HepG2 (cell line): ENCODE data around the gene CAMK1D. TPM values are rescaled to one million over a fixed set of nuclear protein-coding genes. Genes with fewer than 3 reads are reported as not detected.

Experiments used
- ATAC-seq: fragments of 200-7000 bp; cut with Tn5 transposase; 3 replicates; pipeline ENCODE4 v1.9.1; 2020; ENCODE audit warnings: mild to moderate bottlenecking, moderate library complexity
- BruUV-seq: library from RNA; stranded (reverse); fragments of 400-500 nt; replicated peaks from 2 replicates; lab custom pipeline; 2021; lab: Mats Ljungman, UMichigan
- CTCF ChIA-PET: fragments of 300-600 bp; formaldehyde crosslinking; extraction: SDS; loops from one replicate; lab custom pipeline; 2021; ENCODE audit warnings: low total read pairs, inconsistent platforms, low intra/inter-chr PET ratio; lab: Yijun Ruan, JAX
- POLR2A ChIA-PET: fragments of 350-600 bp; sonication (Branson Sonifier 250); formaldehyde crosslinking; loops from one replicate; lab custom pipeline; 2020; ENCODE audit warnings: antibody characterized with exemption, inconsistent platforms; lab: Yijun Ruan, JAX
- DNase-seq: peaks from one replicate; pipeline ENCODE4 v3.0.0-alpha.2; 2015; ENCODE audit warnings: low spot score
- FAIRE-seq: peaks from 3 replicates; lab custom pipeline; 2011; peaks lifted over from hg19 to GRCh38; lab: Jason Lieb, UNC
- H2AFZ ChIP-seq: one replicate; pipeline ENCODE4 v1.6.1; 2011; ENCODE audit warnings: low read length, inconsistent platforms
- H3K27ac ChIP-seq: fragments of 300-600 bp; 3 replicates; pipeline ENCODE4 v1.8.0; 2011; ENCODE audit warnings: mixed run types, mild to moderate bottlenecking, mixed read lengths, low read length, inconsistent platforms; ENCODE audit not compliant: insufficient read depth; ENCODE audit errors: extremely low read length
- H3K27me3 ChIP-seq, 2 experiments: fragments of 200-600 bp in 1 of 2; 2 replicates in 1 of 2; 3 replicates in 1 of 2; pipeline versions ENCODE4 v1.6.0 to v1.8.0; 2011; ENCODE audit warnings: low read length in 2 of 2, mild to moderate bottlenecking in 2 of 2, moderate library complexity in 2 of 2, inconsistent platforms in 1 of 2; ENCODE audit not compliant: insufficient read depth in 2 of 2, control insufficient read depth in 1 of 2
- H3K36me3 ChIP-seq, 2 experiments: fragments of 200-600 bp in 1 of 2; replicated peaks in 1 of 2; 2 replicates in 1 of 2; 3 replicates in 1 of 2; pipeline versions ENCODE4 v1.5.1 to v1.8.0; 2011; ENCODE audit warnings: low read length in 2 of 2, inconsistent platforms in 1 of 2; ENCODE audit not compliant: insufficient read depth in 2 of 2, control insufficient read depth in 1 of 2
- H3K4me1 ChIP-seq: 2 replicates; pipeline ENCODE4 v1.5.1; 2012; ENCODE audit warnings: low read length, inconsistent platforms; ENCODE audit not compliant: insufficient read depth
- H3K4me2 ChIP-seq: 2 replicates; pipeline ENCODE4 v1.6.0; 2011; ENCODE audit warnings: low read depth, low read length, inconsistent platforms
- H3K4me3 ChIP-seq, 3 experiments: fragments of 200-600 bp in 1 of 3; sonication (generic), shearing (Covaris generic) in 1 of 3; replicated peaks in 1 of 3; 2 replicates each; pipeline ENCODE4 v1.5.1; 2011 to 2016; ENCODE audit warnings: low read length in 3 of 3, inconsistent platforms in 2 of 3, low read depth in 2 of 3, mild to moderate bottlenecking in 2 of 3, control low read depth in 1 of 3, mixed read lengths in 1 of 3; ENCODE audit not compliant: insufficient read depth in 1 of 3
- H3K79me2 ChIP-seq: one replicate; pipeline ENCODE4 v1.6.1; 2011; ENCODE audit warnings: low read length, inconsistent platforms; ENCODE audit not compliant: insufficient read depth
- H3K9ac ChIP-seq: 2 replicates; pipeline ENCODE4 v1.6.0; 2011; ENCODE audit warnings: mild to moderate bottlenecking, low read depth, low read length, inconsistent platforms; ENCODE audit not compliant: insufficient read depth
- H3K9me3 ChIP-seq: 2 replicates; pipeline ENCODE4 v1.5.1; 2012; ENCODE audit warnings: mild to moderate bottlenecking, low read length
- H4K20me1 ChIP-seq: 2 replicates; pipeline ENCODE4 v1.6.0; 2011; ENCODE audit warnings: inconsistent platforms, mild to moderate bottlenecking, low read length, moderate library complexity; ENCODE audit not compliant: insufficient read depth
- AGO2 ChIP-seq: fragments of 200-400 bp; formaldehyde crosslinking; optimal IDR thresholded peaks from 2 replicates; pipeline ENCODE3; 2017; ENCODE audit warnings: mild to moderate bottlenecking, low read depth, low read length, moderate library complexity
- CBFB ChIP-seq: sonication (generic); formaldehyde crosslinking; IDR thresholded peaks from 2 replicates; pipeline ENCODE4 v1.4.0; 2020; ENCODE audit warnings: missing genetic modification reagents
- CEBPG ChIP-seq: IDR thresholded peaks from 2 replicates; pipeline ENCODE4 v1.6.1; 2016
- ELF4 ChIP-seq: sonication (generic); formaldehyde crosslinking; IDR thresholded peaks from 2 replicates; pipeline ENCODE4 v1.5.0; 2020; ENCODE audit warnings: missing genetic modification reagents, mild to moderate bottlenecking, moderate library complexity, borderline replicate concordance
- KLF13 ChIP-seq: sonication (generic); formaldehyde crosslinking; IDR thresholded peaks from 2 replicates; pipeline ENCODE4 v1.4.0; 2020; ENCODE audit warnings: mild to moderate bottlenecking, missing genetic modification reagents
- ZFAT ChIP-seq: sonication (generic); formaldehyde crosslinking; conservative IDR thresholded peaks from 2 replicates; pipeline ENCODE4 v1.8.1; 2023; ENCODE audit warnings: missing genetic modification reagents, inconsistent platforms
- ZNF790 ChIP-seq: sonication (generic); formaldehyde crosslinking; IDR thresholded peaks from 2 replicates; pipeline ENCODE4 v1.8.0; 2022; ENCODE audit warnings: missing genetic modification reagents, mild to moderate bottlenecking, borderline replicate concordance
- WGBS: methylation state at CpG from one replicate; pipeline ENCODE4 v1.1.6; 2017; ENCODE audit warnings: low lambda C conversion rate; 5-methylcytosine and 5-hydroxymethylcytosine counted together
- in situ Hi-C: cut with HindIII; loops from 2 replicates; pipeline ENCODE4 v1.10.0; 2017; ENCODE audit warnings: low pct_unique_long_range_greater_than_20kb; ENCODE audit not compliant: extremely low pct_ligation_motif_present
- intact Hi-C: fragments of 100-400 bp; cut with micrococcal nuclease; formaldehyde crosslinking; loops from one replicate; pipeline ENCODE4 v1.10.0; 2022; ENCODE audit not compliant: unreplicated experiment
- polyA plus RNA-seq, 8 experiments: library from polyadenylated mRNA; depleted of rRNA in 3 of 8; stranded (reverse) in 7 of 8; unstranded in 1 of 8; fragments of >200 nt; fragmentation: Illumina TruSeq in 4 of 8; extraction: Trizol in 4 of 8; gene quantifications; 2 replicates each; pipeline versions ENCODE4 v1.2.1 to v1.2.3, GENCODE V29; 2011 to 2016; ENCODE audit warnings: low read depth in 4 of 8, missing spikeins in 1 of 8, mixed read lengths in 1 of 8; ENCODE audit not compliant: insufficient read depth in 1 of 8
- total RNA-seq, 5 experiments: library from RNA; depleted of rRNA; stranded (reverse); fragments of >200 nt; fragmentation: Illumina TruSeq; extraction: Trizol; gene quantifications; 2 replicates each; pipeline ENCODE4 v1.2.3, GENCODE V29; 2016; ENCODE audit warnings: low read depth in 1 of 5

The CAMK1D gene
- total and polyA plus RNA-seq, 2 of the 13 experiments (the other 11 are each of a cell fraction or from before 2014, with no cell fraction given): under 0.01 TPM; not detected in 1

DNA sequence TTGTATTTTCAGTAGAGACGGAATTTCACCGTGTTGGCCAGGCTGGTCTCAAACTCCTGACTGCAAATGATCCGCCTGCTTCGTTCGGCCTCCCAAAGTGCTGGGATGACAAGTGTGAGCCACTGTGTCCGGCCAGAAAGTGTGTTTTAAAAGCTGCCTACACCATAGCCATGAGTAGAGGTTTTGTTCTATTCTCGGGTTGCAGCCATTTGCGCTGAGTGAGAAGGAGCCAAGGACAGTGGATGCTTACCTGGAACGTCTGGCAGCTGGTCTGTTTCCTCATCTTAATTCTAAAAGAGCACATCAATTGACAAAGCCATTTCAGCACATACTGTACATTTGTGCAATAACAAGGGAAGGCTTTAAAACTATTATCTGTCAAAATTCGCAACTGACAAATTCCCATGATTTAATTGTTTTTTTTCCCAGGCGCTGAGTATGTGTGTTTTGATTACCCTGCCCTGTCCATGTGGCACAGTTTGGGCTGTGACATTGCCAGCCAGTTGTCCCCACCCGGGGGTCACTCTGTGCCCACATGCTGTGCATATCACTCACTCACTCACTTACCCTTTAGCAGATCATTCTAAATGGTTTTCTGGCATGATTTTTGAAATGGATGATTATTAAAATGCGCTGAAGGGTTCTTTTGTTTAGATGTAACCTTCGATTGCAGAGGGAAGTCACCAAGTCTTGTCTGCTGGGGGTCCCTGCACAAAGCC is 400.6 kb downstream of the CAMK1D start:
- no peak overlapping the region for H2AFZ ChIP-seq
- H3K36me3 ChIP-seq: no peaks in the 10 kb centered on the region
- TF ChIP-seq ZFAT: no peak
- no peak for TF ChIP-seq ELF4 (CRISPR knock-in tag)
- TF ChIP-seq CEBPG: no peak
- TF ChIP-seq CBFB (CRISPR knock-in tag): no peak
- TF ChIP-seq KLF13 (CRISPR knock-in tag): no peak
- no peak for TF ChIP-seq ZNF790 (CRISPR knock-in tag)
- no peak for DNase-seq
- 67% methylated on average over 14 of the region's 14 CpGs for WGBS
- H3K4me1 ChIP-seq: no peaks in the 10 kb centered on the region
- H3K27me3 ChIP-seq: peaks cover 0 to 3% of the 10 kb centered on the region in 2 experiments; a peak in 1 of 5 replicates
- intact Hi-C loops: no loop called here
- POLR2A ChIA-PET: no interaction called here
- H3K4me3 ChIP-seq: no peak overlapping the region
- H3K79me2 ChIP-seq: no peaks in the 10 kb centered on the region
- H3K9me3 ChIP-seq: no peaks in the 10 kb centered on the region
- no peak for ATAC-seq
- no peaks in the 10 kb centered on the region for H4K20me1 ChIP-seq
- no peak overlapping the region for H3K27ac ChIP-seq
- BruUV-seq: no TSS peak
- in situ Hi-C loops: no loop called here
- CTCF ChIA-PET: no interaction called here
- H3K9ac ChIP-seq: no peak overlapping the region
- no peak overlapping the region for H3K4me2 ChIP-seq
- FAIRE-seq: no peak

DNA sequence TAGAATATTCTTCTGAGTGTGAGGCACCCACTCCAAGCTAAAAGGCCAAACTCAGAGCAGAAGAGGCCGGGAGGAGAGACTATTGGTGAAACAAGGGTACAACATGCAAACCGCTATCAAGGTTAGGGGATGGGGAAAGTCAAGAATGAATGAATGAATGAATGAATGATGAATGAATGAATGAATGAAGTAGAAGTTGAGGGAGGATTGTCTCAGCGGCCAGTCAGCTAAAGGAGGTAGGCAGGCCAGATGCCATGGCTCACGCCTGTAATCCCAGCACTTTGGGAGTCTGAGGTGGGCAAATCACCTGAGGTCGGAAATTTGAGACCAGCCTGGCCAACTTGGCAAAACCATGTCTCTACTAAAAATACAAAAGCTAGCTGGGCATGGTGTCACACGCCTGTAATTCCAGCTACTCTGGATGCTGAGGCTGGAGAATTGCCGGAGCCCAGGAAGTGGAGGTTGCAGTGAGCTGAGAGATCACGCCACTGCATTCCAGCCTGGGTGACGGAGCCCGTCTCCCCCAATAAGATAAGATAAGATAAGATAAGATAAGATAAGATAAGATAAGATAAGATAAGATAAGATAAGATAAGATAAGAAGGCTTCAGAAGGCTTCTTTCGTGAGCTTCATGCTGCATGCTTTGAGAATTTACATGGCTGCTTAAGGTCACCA is 401.3 kb downstream of the CAMK1D start:
- POLR2A ChIA-PET: no interaction called here
- Histone ChIP-seq H3K36me3 (no peaks in the 10 kb centered on the region), H3K9ac (no peak overlapping the region), H3K4me1 (no peaks in the 10 kb centered on the region), H3K27me3 (peaks cover 0 to 3% of the 10 kb centered on the region in 2 experiments; a peak in 1 of 5 replicates), H3K9me3 (no peaks in the 10 kb centered on the region), H3K79me2 (no peaks in the 10 kb centered on the region), H3K4me3 (no peak overlapping the region), H3K4me2 (no peak overlapping the region), H3K27ac (no peak overlapping the region), H2AFZ (no peak overlapping the region), H4K20me1 (no peaks in the 10 kb centered on the region)
- DNase-seq: no peak
- in situ Hi-C loops: no loop called here
- BruUV-seq: no TSS peak
- intact Hi-C loops: no loop called here
- CTCF ChIA-PET: no interaction called here
- 61% methylated on average over 11 of the region's 11 CpGs for WGBS
- TF ChIP-seq AGO2: no peak
- ATAC-seq: no peak
- FAIRE-seq: no peak
